NCI-H1436 treated with DMSO at 0.1 percent for 48 hours (cell line): ENCODE data around the gene IFRD2.
"Not testable (repeated sequence)": the region's sequence is repeated elsewhere in the genome, so short reads cannot be mapped to it uniquely, and the experiment has no call there.

Experiments used
- DNase-seq: peaks from one replicate; lab custom pipeline; 2025; lab: John Stamatoyannopoulos, UW

IFRD2 gene

DNA sequence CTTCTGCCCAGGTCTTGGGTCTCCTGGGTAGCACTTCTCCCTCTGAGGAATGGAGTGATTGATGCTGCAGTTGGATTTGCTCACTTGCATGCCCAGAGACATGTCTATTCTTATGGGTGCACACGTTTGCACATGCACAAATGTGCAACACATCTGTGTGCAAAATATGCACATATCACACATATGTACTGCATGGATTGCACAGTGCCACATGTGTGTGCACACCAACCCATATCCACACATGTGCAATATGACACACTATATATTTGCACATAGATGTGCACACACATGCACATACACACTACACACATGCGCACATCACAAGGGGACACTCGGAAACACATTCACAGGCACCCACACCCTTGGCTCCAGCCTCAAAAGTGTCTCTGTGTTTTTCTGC, 24.0 kb downstream of the IFRD2 start:
- DNase-seq, result no peak

DNA sequence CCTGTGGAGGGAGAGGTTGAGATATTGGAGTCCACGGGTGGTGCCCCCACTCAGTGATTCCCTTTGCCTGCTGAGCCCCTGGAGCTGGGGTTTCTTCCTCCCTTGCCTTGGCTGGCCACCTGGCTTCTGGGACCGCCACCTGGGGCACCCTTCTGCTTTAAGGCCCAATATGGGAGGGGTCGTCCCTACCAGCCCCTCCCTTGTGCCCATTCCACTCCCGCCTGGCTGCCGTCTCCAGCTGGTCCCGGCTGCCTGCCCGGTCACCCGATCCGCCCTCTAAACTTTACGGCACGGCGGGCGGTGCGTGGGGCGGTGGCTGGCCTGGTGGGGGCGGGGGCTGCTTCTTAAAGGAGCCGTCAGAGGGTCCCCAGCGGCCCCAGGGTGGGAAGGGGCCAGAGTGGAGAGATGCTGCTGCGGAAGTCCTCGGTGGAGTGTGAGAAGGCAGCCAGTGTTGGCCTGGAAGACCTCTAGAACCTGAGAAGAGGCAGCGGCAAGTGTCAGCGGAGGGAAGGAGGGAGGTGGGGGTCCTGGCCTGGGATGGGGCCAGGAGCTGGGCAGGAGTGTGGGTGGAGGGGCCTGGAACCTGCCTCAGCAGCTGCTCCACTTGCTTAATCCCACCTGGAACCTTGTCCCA, 24.8 kb downstream of the IFRD2 start:
- no peak for DNase-seq

DNA sequence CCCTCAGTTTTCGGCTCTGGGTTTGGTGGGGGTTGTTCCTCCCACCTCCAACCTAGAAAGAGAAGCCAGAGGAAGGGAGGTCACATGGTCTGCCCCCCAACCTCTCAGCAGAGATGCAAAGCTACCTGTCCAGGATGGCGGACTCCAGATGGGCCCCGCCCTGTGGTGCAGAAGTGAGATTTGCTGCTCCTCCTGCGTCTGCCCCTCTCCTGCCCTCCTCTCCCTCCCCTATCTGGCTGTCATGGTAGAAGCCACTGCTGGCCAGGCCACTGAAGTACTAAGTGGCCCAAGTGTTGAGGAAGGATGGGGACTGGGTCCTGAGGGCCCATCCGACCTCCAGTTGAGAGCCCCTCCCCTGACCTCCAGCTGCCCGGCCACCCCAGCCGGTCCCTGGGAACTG, 25.4 kb downstream of the IFRD2 start:
- no peak for DNase-seq

DNA sequence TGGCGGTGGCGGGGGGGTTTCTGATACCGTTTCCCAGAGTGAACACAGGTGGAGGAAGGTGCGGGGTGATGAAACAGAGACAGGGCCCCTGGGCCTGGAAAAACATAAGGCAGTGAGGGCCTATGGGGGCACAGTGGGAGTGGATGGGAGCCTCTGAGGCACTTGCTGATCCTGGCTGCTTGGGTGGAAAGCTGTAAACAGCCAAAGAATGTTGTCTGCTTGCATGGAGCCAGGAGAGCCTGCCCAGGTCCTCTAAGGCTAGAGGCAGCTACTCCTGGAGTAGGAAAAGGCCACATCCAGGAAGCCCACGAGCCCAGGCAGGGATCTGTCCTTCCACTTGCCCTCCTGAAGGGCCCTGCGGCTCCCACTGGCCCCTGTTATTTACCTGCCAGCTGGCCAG, 26.2 kb downstream of the IFRD2 start:
- DNase-seq, result no peak

DNA sequence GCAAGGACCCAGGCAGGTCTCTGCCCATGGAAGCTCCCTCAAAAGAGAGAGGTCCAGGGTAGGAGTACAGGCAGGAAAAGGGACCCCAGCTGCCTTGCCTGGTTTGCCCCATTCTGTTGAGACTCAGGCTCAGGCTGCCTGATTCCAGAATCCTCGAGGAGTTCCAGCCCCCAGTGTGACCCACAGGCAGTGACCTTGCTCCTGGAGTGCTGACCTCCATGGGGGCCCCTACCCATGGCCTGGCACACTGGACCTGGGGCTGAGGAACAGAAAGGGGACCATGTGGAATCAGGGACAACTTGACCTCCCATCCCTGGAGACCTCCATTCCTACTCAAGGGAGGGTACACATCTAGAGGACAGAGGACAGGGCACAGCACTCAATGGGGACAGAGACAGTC, 26.7 kb downstream of the IFRD2 start:
- DNase-seq, result no peak

DNA sequence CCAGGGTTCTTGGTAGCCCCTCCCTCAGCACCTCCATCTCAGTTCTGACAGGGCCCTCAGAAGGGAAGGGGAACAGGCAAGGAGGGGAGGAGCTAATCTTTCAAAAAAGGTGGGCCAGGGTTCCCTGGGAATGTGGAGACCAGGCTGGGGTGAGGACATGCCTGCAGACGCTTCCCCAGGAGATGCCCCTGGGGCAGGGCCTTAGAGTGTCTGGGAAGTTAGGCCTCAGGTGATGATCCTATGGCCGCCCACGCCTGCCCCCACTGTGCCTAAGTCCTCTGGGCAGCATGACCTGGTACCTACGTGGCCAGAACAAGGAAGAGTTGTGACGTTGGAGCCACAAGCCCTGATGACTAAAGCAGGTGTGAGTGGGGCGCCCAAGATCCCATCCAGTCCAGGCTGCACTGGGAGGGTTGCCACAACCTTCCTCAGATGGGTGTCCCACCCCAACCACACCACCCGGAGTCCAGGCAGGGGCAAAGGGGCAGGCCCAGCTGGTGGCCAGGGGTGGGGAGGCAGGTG, 27.2 kb downstream of the IFRD2 start:
- DNase-seq, result no peak

DNA sequence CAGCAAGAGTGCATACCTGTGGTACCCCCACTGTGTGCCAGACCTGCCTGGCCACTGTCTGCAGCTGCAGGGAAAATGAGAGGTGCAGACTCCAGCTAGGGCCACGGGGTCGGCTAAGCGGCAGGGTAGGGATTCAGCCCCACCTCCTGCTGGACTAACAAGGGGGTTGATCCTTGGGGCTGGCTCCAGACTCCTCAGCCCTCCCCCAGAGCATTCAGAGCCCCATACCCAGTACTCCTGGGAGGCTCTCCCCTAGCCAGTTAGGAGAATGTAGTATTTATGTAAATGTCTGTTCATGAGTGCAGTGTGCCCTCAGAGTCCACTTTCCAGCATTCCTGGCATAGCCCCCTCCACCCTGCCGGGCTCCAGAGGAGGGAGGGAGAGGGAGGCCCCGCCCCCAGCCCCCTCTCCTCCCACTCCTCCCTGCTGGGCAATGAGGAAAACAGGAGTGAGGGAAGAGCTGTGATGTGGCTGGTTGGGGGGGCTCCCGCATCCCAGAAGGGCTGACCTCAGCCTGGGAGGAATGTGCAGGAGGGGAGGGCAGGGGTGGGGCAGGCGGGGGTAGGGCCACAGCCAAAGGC, 27.8 kb downstream of the IFRD2 start:
- DNase-seq, result no peak

DNA sequence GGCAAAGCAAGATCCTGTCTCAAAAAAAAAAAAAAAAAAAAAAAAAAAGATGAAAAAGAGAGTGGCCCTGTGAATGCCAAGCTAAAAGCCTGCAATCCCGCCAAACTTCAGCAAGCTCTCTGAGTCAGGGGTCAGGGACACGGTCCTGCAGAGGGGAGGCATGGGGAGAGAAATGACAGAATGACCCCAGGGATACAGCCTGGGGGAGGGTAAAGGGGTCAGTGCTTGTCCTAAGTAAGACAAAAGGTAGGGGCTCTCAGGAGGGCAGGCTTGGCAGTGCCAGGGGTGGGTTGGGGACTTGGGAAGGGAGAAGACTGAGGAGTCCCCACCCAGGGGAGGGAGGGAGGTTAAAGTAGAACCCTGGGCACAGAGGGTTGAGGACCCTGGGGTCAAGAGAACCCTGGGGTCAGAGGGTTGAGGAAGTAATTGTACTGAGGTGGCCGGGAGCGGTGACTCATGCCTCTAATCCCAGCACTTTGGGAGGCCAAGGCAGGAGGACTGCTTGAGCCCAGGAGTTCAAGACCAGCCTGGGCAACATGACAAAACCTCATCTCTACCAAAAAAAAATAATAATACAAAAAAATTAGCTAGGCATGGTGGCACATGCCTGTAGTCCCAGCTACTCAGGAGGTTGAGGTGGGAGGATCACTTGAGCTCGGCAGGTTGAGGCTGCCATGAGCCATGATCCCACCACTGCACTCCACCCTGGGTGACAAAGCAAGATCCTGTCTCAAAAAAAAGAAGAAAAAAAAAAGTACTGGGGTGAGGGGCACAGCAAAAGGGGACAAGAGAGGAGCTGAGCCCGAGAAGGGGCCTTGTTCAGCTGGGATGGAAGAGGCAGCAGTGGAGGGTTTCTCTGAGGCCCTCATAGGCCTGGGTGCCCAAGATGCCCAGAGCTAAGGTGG, 28.5 kb downstream of the IFRD2 start:
- DNase-seq, result no peak

DNA sequence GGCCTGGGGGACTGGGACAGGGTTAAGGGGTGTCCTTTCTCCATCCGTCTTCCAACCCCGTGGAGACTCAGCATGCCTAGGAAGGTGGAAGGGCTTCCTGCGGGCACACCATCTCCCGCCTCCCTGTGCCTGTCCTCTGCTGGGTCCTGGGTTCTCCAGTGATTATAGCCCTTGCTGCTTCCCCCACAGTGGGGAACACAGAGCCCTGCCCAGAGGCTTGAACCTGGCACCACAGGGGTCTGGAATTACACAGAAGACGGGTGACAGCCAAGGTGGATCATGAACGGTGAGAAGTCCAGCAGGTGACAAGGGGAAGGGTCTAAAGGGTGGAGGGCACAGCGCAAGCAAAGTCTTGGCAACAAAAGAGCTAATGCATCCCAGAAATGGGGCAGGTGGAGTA, 29.5 kb downstream of the IFRD2 start:
- no peak for DNase-seq

DNA sequence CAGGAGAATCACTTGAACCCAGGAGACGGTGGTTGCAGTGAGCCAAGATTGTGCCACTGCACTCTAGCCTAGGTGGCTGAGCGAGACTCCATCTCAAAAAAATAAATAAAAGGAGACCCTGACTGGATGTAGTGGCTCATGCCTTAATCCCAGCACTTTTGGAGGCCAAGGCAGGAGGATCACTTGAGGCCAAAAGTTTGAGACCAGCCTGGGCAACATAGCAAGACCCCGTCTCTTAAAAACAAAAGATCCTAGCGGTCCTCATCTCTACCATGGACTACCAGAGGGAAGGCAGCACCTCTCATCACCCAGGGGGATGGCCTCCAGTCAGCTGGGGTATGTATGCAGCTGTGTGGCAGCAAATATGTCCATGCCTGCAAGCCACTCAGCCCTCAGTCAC, 30.0 kb downstream of the IFRD2 start:
- DNase-seq, result not testable (repeated sequence)

DNA sequence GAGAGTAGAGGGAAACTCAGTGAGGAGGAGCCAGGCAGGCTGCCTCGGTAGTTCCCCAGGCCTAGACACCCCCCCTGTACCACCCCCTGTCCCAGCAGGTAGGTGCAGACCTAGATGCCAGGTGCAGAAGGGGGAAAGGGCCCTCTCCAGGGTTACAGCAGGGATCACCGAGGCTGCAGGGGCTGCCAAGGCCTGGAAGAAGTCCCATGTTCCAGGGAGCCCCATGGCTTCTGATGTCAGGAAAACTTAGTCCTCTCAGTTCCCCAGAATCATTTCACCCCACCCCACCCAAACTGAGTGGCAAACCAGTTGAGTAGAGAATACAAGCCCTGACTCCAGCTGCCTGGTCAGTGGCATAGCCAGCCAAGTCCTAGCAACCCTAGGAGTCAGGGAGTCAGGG, 30.7 kb downstream of the IFRD2 start:
- DNase-seq, result no peak

DNA sequence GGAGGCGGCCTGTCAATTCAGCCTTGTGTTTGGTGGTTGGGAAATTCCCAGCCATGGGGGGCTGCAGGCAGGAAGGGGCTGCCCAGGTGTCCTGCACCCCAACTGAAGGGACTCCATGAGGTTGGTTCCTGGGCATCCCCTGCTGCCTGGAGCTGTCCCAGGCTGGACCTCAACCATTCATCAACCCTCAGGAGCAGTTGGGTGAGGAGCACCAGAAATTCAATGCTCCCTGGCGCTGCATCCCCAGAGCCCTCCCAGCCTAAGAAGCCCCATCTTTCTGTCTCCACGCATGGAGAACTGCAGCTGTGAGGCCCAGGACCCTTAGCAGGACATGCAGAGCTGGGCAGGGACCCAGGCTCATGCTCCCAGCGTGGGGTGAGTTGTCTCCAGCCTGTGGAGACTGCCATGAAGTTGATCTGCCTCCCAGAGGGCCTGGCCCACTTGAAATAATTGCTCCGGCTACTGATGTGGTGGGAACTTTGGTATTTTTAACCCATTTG, 31.2 kb downstream of the IFRD2 start:
- DNase-seq, result no peak

DNA sequence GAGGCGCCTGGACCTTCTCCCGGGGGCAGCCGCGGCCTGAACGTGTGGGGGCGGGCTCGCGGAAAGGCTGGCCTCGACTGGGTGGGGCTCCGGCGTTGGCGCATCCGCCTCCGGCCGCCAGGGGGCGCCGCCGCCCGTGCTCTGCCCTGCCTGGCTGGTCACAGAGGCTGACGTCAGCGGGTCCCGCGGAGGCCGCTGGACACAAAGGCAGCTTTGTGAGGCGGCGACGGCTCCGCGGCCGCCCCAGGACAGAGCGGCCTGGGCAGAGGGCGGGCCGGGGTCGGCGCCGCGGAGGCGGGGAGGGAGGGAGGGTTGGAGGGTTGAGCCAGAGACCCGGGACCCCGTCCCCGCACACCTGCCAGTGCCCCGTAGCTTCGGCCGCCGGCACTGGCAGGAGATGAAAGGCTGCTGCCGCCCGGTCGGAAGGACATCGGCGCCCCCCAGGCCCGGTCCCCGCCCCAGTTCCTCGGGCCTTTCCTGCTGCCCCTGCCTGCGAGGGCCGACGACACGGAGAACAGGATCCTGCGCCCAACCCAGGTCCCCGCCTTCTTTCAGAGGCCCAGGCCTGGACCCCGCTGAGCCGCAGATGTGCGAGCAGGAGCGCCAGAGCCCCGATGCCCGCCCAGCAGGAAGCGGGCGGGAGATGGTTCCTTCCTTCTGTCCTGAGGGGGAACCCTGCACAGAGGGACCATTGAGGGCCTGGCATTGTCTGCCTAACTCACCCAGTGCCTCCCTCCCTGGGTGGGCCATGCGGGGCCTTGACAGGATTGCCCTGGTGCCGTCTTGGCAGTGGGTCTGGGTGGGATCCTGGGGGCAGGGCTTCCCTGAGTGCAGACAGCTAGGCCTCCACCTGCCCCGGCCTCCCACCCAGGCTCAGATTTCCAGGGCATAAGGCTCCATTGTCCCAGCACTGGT, 31.9 kb downstream of the IFRD2 start:
- DNase-seq, result no peak

DNA sequence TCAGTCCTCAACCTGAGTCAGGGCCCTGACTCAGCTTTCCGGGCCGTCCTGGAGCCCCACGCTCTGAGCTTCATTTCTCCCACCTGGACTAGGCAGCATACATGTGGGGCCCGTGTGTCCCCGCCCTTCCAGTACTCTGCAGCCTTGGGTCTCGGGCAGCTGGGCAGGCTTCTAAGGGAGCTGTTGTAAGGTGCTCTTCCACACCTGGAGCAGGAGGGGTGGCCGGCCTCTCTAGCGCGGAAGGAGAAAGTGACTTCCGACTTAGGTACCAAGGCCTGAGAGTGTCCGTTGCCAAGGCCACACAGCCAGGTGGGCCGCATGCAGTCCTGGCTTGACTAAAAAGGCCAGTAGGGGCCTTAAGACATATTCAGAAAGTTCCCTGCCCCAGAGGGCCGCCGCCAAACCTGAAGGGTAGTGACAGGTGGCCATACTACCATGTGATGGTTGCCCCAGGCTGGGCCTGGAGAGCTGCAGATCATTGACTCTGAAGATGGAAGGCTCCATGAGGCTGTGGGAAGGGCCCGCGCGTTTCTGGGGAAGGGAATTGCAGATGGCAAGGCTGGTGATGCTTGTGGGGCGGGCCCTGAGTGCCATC, 32.7 kb downstream of the IFRD2 start:
- no peak for DNase-seq

DNA sequence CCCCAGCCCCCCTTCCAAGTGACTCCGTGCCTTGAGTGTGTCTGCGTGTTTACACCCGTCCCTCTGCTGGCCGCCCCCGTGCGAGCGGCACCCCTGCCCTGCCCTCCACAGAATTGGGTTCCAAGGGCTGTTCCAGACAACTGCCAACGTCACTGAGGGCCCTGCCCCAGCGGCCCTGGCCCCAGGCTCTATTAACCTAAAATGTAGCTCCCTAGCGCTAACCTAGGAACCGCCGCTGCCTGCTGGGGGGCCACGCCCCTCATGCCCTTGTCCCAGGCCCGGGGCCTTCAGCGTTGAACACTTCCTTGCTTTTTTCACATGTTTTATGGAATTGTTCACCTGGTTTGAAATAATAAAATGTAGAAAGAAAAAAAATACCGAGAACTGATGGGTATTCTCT, 33.2 kb downstream of the IFRD2 start:
- DNase-seq, result no peak

DNA sequence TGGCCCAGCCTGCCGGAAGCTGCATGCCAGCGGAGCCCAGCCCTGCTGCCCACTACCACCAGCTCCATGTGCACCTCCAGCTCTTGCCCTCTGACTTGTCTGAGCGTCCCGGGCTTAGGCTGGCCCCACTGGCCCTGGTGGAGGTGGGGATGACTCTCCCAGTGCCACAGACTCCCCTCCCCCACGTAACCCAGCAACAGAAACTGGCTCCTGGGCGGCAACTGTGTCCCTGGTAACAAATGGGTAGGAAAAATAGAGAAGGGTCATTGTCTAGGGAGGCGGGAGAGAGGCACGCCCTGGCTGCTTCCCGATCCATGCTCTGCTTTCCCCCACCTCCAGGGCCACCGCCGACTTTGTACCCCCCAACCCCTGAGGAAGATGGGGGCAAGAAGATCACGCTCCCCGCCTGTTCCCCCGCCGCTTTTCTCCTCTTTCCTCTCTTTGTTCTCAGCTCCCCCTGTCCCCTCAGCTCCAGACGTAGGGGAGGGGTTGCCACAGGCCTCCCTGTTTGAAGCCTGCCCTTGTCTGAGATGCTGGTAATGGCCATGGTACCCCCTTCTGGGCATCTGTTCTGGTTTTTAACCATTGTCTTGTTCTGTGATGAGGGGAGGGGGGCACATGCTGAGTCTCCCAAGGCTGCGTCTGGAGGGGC, 34.1 kb downstream of the IFRD2 start:
- DNase-seq, result no peak

DNA sequence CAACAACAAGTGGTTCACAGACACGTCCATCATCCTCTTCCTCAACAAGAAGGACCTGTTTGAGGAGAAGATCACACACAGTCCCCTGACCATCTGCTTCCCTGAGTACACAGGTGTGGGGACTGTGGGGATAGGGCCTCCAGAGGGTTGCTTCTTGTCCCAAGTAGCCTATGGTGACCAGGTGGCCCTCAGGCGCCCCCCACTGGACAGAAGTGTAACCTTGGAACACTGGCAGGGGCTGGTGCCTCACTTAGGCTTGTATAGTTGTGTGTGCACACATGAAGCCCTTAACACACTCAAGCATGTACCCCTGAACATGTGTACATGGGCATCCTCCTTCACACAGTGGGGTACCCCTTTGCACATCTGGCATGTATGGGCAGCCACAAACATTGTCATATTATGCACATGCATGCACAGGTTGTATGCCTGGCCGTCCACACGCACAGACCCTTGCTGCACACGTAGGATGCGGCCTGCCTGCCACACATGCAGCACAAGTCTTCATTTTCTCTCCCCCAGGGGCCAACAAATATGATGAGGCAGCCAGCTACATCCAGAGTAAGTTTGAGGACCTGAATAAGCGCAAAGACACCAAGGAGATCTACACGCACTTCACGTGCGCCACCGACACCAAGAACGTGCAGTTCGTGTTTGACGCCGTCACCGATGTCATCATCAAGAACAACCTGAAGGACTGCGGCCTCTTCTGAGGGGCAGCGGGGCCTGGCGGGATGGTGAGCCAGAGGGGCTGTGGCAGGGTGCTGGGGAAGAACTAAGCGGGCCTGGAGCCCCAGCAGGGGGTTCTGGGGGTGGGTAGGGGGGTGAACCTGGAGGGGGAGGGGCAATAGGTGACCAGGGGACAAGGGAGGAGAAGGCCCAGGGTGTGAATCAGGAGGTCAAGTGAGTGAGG, 35.0 kb downstream of the IFRD2 start:
- DNase-seq, result no peak

DNA sequence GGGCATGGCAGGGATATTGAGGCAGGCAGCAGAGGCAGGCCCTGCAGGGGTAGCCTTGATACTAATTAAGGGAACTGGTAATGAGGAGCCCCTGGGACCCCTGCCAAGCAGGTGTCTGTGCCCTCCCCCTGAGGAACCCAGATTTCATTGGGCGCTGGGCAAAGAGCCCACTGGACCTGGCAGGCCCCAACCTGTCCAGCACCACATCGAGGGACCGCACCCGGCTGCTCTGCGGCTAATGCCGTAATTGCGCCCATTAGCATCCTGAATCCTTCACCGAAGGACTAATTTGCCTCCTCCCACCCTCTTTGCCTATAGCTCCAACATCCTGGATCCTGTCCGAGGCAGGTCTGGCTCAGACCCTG, 37.0 kb downstream of the IFRD2 start:
- DNase-seq, result no peak

DNA sequence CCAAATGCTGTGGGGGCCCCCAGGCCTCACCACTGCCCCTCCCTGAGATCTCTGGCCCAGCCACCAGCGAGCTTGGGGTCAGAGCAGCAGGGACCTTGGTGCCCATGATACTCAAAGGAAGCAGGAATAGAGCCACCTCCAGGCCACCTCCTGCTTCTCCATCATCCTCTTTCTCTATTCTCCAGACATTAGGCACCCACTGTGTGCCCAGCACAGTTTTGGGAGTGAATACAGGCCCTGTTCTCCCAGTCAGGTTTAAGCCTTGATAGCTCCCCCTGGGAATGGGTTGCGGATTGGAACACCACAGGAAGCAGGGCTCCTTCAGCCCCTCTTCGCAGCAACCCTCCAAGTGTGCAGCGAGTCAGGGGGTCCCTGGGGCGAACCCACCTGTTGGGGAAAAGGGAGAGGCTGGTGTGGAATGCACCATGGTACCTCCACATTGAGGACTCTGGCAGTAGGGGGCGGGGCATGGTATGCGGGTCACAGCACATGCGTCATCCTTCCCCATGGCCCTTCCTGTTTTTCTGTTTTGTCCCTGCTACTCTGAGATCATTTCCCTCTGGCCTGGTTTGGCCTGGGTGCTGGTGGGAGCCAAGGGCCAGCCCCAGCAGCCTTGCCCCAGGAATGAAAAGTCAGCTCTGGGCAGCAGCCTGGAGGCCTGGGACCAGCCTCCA, 37.5 kb downstream of the IFRD2 start:
- no peak for DNase-seq
